Mammary epithelial cell (primary cell): ENCODE measurements around the gene MED27.

ENCODE experiments used
- CTCF ChIP-seq, 2 donors: IDR thresholded peaks in 1 of 2; conservative IDR thresholded peaks in 1 of 2; 2 replicates each; pipeline ENCODE4 v1.5.1; 2011 to 2012; ENCODE audit warnings: inconsistent platforms in 2 of 2, low read length in 2 of 2, mild to moderate bottlenecking in 2 of 2, control low read depth in 1 of 2, low read depth in 1 of 2; ENCODE audit not compliant: insufficient read depth in 1 of 2; ENCODE audit errors: extremely low read depth in 1 of 2
- EZH2 ChIP-seq: IDR thresholded peaks from 2 replicates; pipeline ENCODE4 v1.6.1; 2012; ENCODE audit warnings: low read length, inconsistent platforms, borderline replicate concordance

- TF ChIP-seq CTCF (conservative IDR thresholded peaks at IDR 0.05 in 1 of 2, IDR thresholded peaks at IDR 0.05 in 1 of 2; ENCODE audit: extremely low read depth in 1 of 2, insufficient read depth in 1 of 2, low read depth in 1 of 2, low read length in 2 of 2) (no peak), EZH2 (no peak)
Measured at GRCh38 chr9:131843989-131844744, 235.5 kb downstream of the MED27 start.
